ENCODE measurements around the gene ETFA. TPM values are rescaled to one million over a fixed set of nuclear protein-coding genes. Genes with fewer than 3 reads are reported as not detected.

The ETFA gene
- total RNA-seq, 1 donor from 2014 or later, result 117 TPM

- Mint-ChIP-seq H3K27ac (ENCODE audit: unreplicated experiment) (no peak overlapping the region), H3K36me3 (ENCODE audit: low read depth) (peaks cover 25% of the 10 kb centered on the region), H3K4me3 (ENCODE audit: unreplicated experiment) (no peak overlapping the region), H3K9me3 (ENCODE audit: low read depth) (peaks cover 9% of the 10 kb centered on the region), H3K27me3 (ENCODE audit: low read depth) (no peaks in the 10 kb centered on the region), H3K4me1 (ENCODE audit: low read depth) (peaks cover 12% of the 10 kb centered on the region)
- no peak for DNase-seq (ENCODE audit: low spot score)
- no peak for TF ChIP-seq CTCF (IDR thresholded peaks at IDR 0.05)
Observed at GRCh38 chr15:76221085-76221767, 90.0 kb downstream of the ETFA start.

GRCh38 chr15:76217882-76218217 is 93.4 kb downstream of the ETFA start:
- Mint-ChIP-seq H3K4me3 (ENCODE audit: unreplicated experiment) (no peak overlapping the region), H3K27ac (ENCODE audit: unreplicated experiment) (no peak overlapping the region), H3K4me1 (ENCODE audit: low read depth) (peaks cover 12% of the 10 kb centered on the region), H3K9me3 (ENCODE audit: low read depth) (peaks cover 9% of the 10 kb centered on the region), H3K27me3 (ENCODE audit: low read depth) (no peaks in the 10 kb centered on the region), H3K36me3 (ENCODE audit: low read depth) (peaks cover 26% of the 10 kb centered on the region)
- no peak for DNase-seq (ENCODE audit: low spot score)
- no peak for TF ChIP-seq CTCF (IDR thresholded peaks at IDR 0.05)

GRCh38 chr15:76217029-76217881 is 94.0 kb downstream of the ETFA start:
- TF ChIP-seq CTCF (IDR thresholded peaks at IDR 0.05), result no peak
- no peak overlapping the region for H3K27ac Mint-ChIP-seq (ENCODE audit: unreplicated experiment)
- no peak overlapping the region for H3K4me3 Mint-ChIP-seq (ENCODE audit: unreplicated experiment)
- H3K4me1 Mint-ChIP-seq (ENCODE audit: low read depth), result peaks cover 12% of the 10 kb centered on the region
- no peak for DNase-seq (ENCODE audit: low spot score)
- H3K9me3 Mint-ChIP-seq (ENCODE audit: low read depth), result peaks cover 9% of the 10 kb centered on the region
- no peaks in the 10 kb centered on the region for H3K27me3 Mint-ChIP-seq (ENCODE audit: low read depth)
- peaks cover 28% of the 10 kb centered on the region for H3K36me3 Mint-ChIP-seq (ENCODE audit: low read depth)

- Mint-ChIP-seq H3K4me1 (ENCODE audit: low read depth) (peaks cover 12% of the 10 kb centered on the region), H3K27ac (ENCODE audit: unreplicated experiment) (no peak overlapping the region), H3K36me3 (ENCODE audit: low read depth) (peaks cover 25% of the 10 kb centered on the region), H3K27me3 (ENCODE audit: low read depth) (no peaks in the 10 kb centered on the region), H3K9me3 (ENCODE audit: low read depth) (peaks cover 4% of the 10 kb centered on the region), H3K4me3 (ENCODE audit: unreplicated experiment) (no peak overlapping the region)
- TF ChIP-seq CTCF (IDR thresholded peaks at IDR 0.05), result no peak
- no peak for DNase-seq (ENCODE audit: low spot score)
Observed at GRCh38 chr15:76215634-76216033, 95.6 kb downstream of the ETFA start.

GRCh38 chr15:76209942-76210341 is 101.3 kb downstream of the ETFA start:
- H3K27ac Mint-ChIP-seq (ENCODE audit: unreplicated experiment), result no peak overlapping the region
- TF ChIP-seq CTCF (IDR thresholded peaks at IDR 0.05), result no peak
- no peak for DNase-seq (ENCODE audit: low spot score)
- peaks cover 17% of the 10 kb centered on the region for H3K4me1 Mint-ChIP-seq (ENCODE audit: low read depth)
- H3K9me3 Mint-ChIP-seq (ENCODE audit: low read depth), result no peaks in the 10 kb centered on the region
- H3K4me3 Mint-ChIP-seq (ENCODE audit: unreplicated experiment), result no peak overlapping the region
- peaks cover 18% of the 10 kb centered on the region for H3K36me3 Mint-ChIP-seq (ENCODE audit: low read depth)
- H3K27me3 Mint-ChIP-seq (ENCODE audit: low read depth), result no peaks in the 10 kb centered on the region

All from chondrocyte (in vitro differentiated cells).